ENCODE results near the gene SHC1.

Gene SHC1

DNA sequence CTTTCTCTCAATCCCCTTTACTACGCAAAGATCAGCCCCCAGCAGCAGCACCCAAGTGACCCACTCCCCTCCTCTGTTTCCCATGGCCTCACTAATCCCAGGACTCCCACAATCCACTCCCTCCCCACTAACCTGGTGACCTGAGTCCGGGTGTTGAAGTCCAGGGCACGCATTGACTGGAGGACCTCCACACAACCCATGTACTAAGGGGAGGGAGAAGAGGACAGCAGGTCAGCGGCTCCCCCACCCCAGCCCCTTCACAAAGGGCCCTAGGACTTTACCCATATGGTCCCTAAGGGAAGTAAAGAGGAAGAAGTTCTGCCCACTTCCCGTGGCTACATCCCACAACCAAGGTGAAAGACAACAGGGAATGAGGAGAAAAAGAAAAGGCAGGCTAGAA is 1.3 kb downstream of the SHC1 start:
- TF ChIP-seq, protein P1, sequence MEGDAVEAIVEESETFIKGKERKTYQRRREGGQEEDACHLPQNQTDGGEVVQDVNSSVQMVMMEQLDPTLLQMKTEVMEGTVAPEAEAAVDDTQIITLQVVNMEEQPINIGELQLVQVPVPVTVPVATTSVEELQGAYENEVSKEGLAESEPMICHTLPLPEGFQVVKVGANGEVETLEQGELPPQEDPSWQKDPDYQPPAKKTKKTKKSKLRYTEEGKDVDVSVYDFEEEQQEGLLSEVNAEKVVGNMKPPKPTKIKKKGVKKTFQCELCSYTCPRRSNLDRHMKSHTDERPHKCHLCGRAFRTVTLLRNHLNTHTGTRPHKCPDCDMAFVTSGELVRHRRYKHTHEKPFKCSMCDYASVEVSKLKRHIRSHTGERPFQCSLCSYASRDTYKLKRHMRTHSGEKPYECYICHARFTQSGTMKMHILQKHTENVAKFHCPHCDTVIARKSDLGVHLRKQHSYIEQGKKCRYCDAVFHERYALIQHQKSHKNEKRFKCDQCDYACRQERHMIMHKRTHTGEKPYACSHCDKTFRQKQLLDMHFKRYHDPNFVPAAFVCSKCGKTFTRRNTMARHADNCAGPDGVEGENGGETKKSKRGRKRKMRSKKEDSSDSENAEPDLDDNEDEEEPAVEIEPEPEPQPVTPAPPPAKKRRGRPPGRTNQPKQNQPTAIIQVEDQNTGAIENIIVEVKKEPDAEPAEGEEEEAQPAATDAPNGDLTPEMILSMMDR (IDR thresholded peaks at IDR 0.05; ENCODE audit: control insufficient read depth, extremely low read depth, insufficient read depth) = no peak
- no peak for DNase-seq (ENCODE audit: low read depth)
- H3K4me3 ChIP-seq (ENCODE audit: low read depth, low read length) = peak overlapping the region; percentile 59

DNA sequence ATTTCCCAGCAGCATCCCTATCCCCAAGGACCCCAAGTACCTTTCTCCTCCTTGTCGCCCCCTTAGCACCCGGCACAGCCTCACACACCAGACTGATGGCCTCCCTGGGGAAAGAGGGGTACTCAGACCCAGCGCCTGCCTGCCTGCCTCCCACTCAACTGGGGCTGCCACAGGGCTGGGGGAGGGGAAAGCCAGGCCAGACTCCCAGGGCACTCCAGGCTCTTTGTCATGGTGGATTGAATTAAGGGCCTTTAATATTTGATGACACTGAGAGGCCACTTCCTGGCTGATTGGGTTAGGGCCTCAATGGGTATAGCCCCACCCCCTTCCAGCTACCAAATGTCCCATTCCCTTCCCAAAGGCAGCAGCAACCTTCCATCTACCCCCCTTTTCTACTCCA is 1.8 kb downstream of the SHC1 start:
- no peak for DNase-seq (ENCODE audit: low read depth)
- TF ChIP-seq, protein P1 (IDR thresholded peaks at IDR 0.05; ENCODE audit: control insufficient read depth, extremely low read depth, insufficient read depth) = no peak
- peak overlapping the region; percentile 59 for H3K4me3 ChIP-seq (ENCODE audit: low read depth, low read length)

- no peak for DNase-seq (ENCODE audit: low read depth)
- TF ChIP-seq, protein P1 (IDR thresholded peaks at IDR 0.05; ENCODE audit: control insufficient read depth, extremely low read depth, insufficient read depth) = no peak
- H3K4me3 ChIP-seq (ENCODE audit: low read depth, low read length) = no peak overlapping the region
These were observed 3.1 kb downstream of the SHC1 start for GRCh38 chr1:154967331-154967950.

DNA sequence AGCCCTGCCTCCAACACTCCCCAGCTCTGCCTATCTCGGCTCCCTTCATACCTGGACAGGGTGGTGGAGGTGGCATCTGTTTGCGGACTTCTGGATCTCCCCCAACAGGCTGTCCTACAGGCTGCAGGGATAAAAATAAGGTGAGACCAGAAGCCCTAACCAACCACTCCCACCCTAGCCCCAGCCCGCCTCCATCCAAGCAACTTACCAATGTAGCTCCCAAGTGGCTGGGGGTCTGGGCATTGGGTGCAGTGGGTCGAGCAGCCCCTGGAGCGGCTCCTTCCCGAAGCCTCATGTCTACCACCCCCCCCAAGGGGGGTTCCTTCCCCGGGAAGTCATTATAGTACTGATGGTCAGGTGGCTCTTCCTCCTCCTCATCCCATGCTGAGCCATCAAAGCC is 4.4 kb downstream of the SHC1 start:
- TF ChIP-seq, protein P1 (IDR thresholded peaks at IDR 0.05; ENCODE audit: control insufficient read depth, extremely low read depth, insufficient read depth) = no peak
- no peak for DNase-seq (ENCODE audit: low read depth)
- no peak overlapping the region for H3K4me3 ChIP-seq (ENCODE audit: low read depth, low read length)

- DNase-seq (ENCODE audit: low read depth) = no peak
- no peak overlapping the region for H3K4me3 ChIP-seq (ENCODE audit: low read depth, low read length)
- TF ChIP-seq, protein P1 (IDR thresholded peaks at IDR 0.05; ENCODE audit: control insufficient read depth, extremely low read depth, insufficient read depth) = no peak
These were observed 6.2 kb downstream of the SHC1 start for GRCh38 chr1:154964359-154964758.

GRCh38 chr1:154963643-154964042 is 6.9 kb downstream of the SHC1 start:
- TF ChIP-seq, protein P1 (IDR thresholded peaks at IDR 0.05; ENCODE audit: control insufficient read depth, extremely low read depth, insufficient read depth) = no peak
- H3K4me3 ChIP-seq (ENCODE audit: low read depth, low read length) = no peak overlapping the region
- no peak for DNase-seq (ENCODE audit: low read depth)

GRCh38 chr1:154962795-154963330 is 7.7 kb downstream of the SHC1 start:
- peak overlapping the region; percentile 67 for H3K4me3 ChIP-seq (ENCODE audit: low read depth, low read length)
- DNase-seq (ENCODE audit: low read depth) = no peak
- TF ChIP-seq, protein P1 (IDR thresholded peaks at IDR 0.05; ENCODE audit: control insufficient read depth, extremely low read depth, insufficient read depth) = no peak

Data from LNCaP clone FGC (cell line).